ENCODE results near the gene FAM83C.

DNA sequence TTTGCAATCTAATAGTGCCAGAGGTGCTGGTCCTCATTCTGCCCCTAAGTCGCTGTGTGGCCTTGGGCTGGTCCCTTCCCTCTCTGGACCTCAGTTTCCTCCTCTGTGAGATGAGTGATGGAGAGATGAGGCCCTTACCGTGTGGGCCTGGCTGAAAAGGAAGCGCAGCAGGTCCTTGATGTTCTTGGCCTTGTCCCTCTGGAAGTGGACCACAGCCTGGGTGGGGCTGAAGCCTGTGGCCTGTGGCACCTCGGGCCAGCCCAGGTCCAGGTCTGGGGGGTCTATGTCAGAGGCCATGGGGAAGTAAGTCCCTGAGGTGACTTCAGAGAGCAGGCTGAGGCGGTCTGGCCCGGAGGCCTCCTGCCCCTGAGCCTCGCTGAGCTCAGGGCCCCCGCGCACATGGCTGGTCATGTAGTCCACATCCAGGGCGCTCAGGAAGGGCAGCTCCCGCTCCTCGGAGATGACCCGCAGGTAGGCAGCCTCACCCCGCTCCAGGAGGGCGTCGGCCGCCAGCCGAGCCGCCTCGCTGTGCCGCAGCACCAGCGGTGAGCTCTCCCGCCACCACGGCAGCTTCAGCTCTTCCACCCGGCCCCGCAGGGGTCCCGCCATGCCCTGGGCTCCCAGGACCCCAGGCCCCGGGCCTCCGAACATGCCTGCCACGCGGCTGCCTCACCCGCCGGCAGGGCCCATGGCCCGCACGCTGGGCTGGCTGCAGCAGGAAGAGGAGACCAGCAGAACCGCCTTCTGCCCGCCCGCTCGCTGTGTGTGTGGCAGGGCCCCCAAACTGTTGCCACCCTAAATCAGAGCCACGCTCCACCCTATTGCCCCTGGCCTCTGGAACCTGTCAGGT lies at the start of gene FAM83C:
- TF ChIP-seq, protein P1, sequence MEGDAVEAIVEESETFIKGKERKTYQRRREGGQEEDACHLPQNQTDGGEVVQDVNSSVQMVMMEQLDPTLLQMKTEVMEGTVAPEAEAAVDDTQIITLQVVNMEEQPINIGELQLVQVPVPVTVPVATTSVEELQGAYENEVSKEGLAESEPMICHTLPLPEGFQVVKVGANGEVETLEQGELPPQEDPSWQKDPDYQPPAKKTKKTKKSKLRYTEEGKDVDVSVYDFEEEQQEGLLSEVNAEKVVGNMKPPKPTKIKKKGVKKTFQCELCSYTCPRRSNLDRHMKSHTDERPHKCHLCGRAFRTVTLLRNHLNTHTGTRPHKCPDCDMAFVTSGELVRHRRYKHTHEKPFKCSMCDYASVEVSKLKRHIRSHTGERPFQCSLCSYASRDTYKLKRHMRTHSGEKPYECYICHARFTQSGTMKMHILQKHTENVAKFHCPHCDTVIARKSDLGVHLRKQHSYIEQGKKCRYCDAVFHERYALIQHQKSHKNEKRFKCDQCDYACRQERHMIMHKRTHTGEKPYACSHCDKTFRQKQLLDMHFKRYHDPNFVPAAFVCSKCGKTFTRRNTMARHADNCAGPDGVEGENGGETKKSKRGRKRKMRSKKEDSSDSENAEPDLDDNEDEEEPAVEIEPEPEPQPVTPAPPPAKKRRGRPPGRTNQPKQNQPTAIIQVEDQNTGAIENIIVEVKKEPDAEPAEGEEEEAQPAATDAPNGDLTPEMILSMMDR (IDR thresholded peaks at IDR 0.05) = no peak
- no peak for TF ChIP-seq POLR2AphosphoS5 (IDR thresholded peaks at IDR 0.05)
- TF ChIP-seq POLR2A (IDR thresholded peaks at IDR 0.05) = no peak
- TF ChIP-seq EP300 (IDR thresholded peaks at IDR 0.05) = no peak
